GM18526 (cell line): ENCODE data around the gene RAD52.

Experiments
- POLR2A ChIP-seq: IDR thresholded peaks from 3 replicates; pipeline ENCODE4 v1.6.1; 2011; ENCODE audit not compliant: insufficient read length; ENCODE audit errors: extremely low read depth

RAD52 gene

DNA sequence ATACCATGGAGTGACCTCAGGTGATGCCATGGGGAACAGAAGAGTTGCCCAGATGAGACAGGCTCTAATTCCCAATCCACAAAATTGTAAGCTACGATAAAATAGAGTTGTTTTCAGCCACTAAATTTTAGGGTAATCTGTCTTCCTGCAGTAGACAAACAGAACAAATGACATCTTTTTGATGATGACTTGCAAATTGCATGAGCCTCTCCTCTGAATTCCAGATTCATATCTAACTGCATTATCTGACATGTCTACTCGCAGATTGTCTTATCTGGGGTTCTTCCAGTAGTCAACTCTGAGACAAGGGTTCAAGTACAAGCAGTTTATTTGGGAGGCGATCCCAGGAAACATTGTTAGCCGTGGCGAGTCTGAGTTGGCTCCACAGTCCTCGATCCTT lies 27.1 kb upstream of the RAD52 start:
- TF ChIP-seq POLR2A = no peak

GRCh38 chr12:974271-974862 lies 24.9 kb upstream of the RAD52 start:
- no peak for TF ChIP-seq POLR2A

DNA sequence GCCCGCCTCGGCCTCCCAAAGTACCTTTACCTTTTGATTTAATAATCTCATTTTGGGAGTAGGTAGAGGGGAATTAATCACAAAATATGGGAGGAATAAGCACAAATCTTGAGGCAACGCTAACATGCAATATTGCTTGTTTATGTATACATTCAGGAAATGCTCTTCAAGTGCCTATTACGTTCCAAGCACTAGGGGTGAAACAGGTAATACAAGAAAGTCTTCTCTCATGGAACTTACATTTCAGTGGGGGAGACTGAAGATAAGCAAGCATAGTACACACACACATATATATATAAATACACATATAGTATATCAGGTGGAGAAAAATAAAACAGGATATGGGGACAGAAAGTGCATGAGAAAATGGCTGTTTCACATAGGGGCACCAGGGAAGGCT lies 22.5 kb upstream of the RAD52 start:
- TF ChIP-seq POLR2A = no peak

DNA sequence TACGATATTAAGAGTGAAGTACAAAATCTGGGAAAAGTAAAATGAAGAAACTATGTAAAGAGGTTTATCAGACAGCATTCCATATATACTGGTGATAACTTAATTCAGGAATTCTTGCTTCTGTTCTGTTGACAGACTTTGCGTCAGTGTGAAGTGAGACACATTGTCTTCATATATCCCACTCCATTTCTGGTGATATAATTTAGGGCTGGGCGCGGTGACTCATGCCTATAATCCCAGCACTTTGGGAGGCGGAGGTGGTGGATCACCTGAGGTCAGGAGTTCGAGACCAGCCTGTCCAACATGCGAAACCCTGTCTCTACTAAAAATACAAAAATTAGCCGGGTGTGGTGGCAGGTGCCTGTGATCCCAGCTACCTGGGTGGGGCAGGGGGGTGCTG lies 20.3 kb upstream of the RAD52 start:
- TF ChIP-seq POLR2A = no peak

DNA sequence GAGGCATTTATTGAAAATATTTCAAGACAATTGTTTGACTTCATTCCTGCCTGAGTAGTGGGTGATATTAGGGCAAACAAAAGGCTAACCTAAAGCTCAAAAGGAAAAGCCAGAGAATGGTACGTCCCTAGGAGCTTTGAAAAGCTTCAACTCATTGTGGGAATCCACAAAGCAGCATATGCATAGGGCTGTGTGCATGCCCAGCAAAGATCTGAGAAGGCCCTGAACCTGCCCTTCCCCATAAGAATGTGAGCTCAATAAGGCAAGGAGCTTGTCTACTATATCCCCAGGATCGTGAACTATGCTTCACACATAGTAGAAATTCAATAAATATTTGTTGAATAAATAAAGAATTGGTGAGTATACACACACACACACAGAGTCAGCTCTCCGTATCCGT lies 19.1 kb upstream of the RAD52 start:
- no peak for TF ChIP-seq POLR2A

DNA sequence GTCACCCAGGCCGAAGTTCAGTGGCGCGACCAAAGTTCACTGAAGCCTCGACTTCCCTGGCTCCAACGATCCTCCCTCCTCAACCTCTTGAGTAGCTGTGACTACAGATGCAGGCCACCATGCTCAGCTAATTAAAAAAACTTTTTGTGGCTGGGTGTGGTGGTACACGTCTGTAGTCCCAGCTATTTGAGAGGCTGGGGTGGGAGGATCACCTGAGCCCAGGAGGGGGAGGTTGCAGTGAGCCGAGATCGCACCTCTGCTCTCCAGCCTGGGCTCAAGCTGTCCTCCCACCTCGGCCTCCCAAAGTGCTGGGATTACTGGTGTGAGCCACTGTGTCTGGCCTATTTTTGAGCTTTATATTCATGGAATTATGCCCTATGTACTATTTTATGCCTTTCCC lies 18.1 kb upstream of the RAD52 start:
- no peak for TF ChIP-seq POLR2A

DNA sequence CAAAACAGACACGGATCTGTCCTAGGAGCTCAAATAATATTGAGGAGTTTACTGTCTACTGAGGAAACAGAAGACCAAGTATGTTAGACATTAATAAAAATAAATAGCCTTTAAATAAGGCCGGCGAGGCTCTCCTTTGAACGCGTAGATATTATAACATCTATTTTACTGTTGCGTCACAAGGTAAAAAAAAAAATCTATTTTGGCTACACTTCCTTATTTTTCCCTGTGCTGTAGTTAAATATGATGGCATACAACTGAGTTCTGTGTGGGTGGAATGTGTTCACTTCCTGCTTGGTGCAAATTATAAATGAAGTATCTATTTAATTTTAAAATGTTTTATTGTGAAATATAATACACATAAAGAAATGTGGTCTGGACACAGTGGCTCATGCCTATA lies 17.2 kb upstream of the RAD52 start:
- no peak for TF ChIP-seq POLR2A

DNA sequence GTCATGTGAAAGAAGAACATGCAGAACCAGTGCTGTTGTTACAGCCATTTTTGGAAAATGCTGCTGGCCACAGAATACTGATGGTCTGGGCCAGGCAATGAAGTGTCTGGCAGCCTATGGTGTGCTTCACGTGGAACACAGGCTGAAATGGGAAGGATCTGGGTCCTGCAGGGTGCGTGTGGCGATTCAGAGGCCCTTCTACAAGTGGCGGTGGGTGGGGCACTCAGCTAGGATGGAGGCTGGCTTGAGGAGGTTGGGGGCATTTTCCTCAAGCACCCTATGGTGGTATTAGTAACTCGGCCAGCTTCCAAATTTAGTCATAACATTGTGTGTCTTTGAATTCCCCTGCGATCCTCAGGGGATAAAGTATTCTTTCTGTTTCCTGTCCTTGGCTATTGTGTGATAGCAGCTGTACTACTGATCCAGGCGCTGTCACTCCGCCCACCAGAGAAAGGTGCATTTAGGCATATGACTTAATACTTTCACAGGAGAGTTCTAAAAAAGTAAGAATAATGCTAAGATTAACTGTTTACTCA lies 9.2 kb upstream of the RAD52 start:
- no peak for TF ChIP-seq POLR2A

- no peak for TF ChIP-seq POLR2A
Observed at GRCh38 chr12:955939-956338, 6.4 kb upstream of the RAD52 start.

DNA sequence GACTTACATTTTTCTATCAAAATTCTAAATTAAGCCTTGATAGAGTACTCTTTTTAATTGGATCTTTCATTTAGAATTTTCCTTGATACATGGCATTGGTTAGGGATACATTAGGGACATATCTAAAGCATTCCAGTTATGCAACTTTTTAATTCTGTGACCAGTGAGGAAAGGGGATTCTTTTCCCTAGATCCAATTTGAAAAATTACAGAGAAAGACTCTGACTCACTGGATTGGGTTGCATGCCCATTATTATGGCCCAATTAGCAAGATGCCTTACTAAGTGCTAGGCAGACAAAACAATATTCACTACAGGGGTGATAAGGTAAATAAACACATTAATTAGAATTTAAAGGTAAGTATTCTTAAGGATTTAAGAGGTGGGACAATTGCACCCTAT lies 5.2 kb upstream of the RAD52 start:
- no peak for TF ChIP-seq POLR2A

DNA sequence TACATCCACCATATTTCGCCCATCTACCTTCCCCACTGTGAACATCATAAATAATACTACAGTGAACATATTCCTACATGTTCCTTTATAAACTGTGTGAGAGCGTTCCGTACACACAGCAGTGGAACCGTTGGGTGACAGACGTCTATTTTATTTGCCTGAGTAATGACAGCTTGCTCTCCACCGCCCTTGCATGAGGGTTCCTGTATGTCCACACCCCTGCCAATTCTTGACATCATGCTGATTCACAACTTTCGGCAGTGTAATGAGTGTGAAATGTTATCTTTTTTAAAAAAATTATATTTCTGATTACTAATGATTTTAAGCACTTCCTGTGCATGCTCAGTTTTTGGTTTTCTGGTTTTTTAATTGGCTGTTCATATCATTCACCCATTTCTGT lies 4.3 kb upstream of the RAD52 start:
- no peak for TF ChIP-seq POLR2A

DNA sequence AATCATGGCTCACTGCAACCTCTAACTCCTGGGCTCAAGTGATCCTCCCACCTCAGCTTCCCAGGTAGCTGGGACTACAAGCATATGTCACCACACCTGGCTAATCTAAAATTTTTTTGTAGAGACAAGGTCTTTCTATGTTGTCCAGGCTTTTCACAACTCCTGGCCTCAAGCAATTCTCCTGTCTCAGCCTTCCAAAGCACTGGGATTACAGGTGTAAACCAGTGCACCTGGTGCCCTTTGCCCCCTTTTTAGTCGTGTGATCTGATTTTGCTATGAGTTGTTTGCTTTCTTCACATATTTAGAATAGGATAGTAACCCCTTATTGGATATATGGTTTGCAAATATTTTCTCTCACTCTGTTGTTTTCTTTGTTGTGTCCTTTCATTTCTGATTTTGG lies 1.7 kb upstream of the RAD52 start:
- no peak for TF ChIP-seq POLR2A

- no peak for TF ChIP-seq POLR2A
Observed at GRCh38 chr12:948238-948637, 1.3 kb downstream of the RAD52 start.

GRCh38 chr12:946631-947030 lies 2.9 kb downstream of the RAD52 start:
- TF ChIP-seq POLR2A = no peak

DNA sequence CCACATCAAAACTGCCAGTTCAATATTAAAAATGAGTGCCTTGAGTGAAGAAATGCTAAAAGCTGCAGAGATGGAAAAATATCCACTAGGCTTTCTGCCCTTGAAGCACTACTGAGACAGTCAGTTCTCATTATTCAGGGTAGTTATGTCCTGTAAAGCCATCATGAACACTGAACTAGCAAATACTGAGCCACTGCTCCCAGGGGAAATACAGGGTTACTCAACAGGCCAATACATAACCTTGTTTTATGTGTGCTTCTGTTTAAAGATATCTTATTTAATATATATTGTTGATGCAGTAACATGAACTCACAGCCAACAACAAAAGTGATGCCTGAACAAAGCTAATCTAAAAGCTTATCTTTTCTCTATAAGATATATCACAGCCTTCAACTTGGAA lies 3.3 kb downstream of the RAD52 start:
- TF ChIP-seq POLR2A = no peak

DNA sequence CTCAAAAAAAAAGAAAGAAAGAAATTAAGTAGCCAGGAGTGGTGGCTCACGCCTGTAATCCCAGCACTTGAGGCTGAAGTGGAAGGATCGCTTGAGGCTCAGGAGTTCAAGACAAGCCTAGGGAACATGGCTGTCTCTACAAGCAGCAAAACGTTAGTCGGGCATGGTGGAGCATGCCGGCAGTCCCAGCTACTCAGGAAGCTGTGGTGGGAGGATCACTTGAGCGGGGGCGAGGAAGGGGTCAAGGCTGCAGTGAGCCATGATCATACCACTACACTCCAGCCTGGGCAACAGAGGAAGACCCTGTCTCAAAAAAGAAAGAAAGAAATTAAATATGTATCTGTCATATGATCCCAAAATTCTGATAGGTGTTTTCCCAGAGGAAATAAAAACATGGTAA lies 5.3 kb downstream of the RAD52 start:
- TF ChIP-seq POLR2A = no peak

- TF ChIP-seq POLR2A = no peak
Observed at GRCh38 chr12:943051-943450, 6.4 kb downstream of the RAD52 start.
